ENCODE results near the gene RNF224. TPM values are rescaled to one million over a fixed set of nuclear protein-coding genes. Genes with fewer than 3 reads are reported as not detected.

Gene RNF224
- total and polyA plus RNA-seq, 2 of the 13 experiments (the other 11 are each of a cell fraction or from before 2014, with no cell fraction given), result 0.09 TPM; not detected in 1

- TF ChIP-seq SMAD9 (CRISPR knock-in tag; IDR thresholded peaks at IDR 0.05), result no peak; the same call in 1 of the 2 replicates
- no peak for TF ChIP-seq EHMT2 (IDR thresholded peaks at IDR 0.05; ENCODE audit: borderline replicate concordance, low read depth, low read length)
- TF ChIP-seq RBM39 (IDR thresholded peaks at IDR 0.05; ENCODE audit: low read depth, low read length, poor library complexity, severe bottlenecking), result no peak
- no peak for TF ChIP-seq MAF1 (CRISPR knock-in tag; IDR thresholded peaks at IDR 0.05; ENCODE audit: borderline replicate concordance)
- no peak for TF ChIP-seq ZNF660 (CRISPR knock-in tag; IDR thresholded peaks at IDR 0.05; ENCODE audit: borderline replicate concordance, low read depth)
- TF ChIP-seq GMEB1 (CRISPR knock-in tag; IDR thresholded peaks at IDR 0.05; ENCODE audit: borderline replicate concordance), result no peak
- TF ChIP-seq CBX1 (IDR thresholded peaks at IDR 0.05; ENCODE audit: low read depth), result no peak
- no peak for TF ChIP-seq ZNF335 (CRISPR knock-in tag; IDR thresholded peaks at IDR 0.05)
- TF ChIP-seq ZNF460 (CRISPR knock-in tag; IDR thresholded peaks at IDR 0.05; ENCODE audit: borderline replicate concordance), result no peak
- no peak for TF ChIP-seq ZNF136 (CRISPR knock-in tag; IDR thresholded peaks at IDR 0.05; ENCODE audit: low read depth)
- TF ChIP-seq HOXA5 (CRISPR knock-in tag; IDR thresholded peaks at IDR 0.05), result no peak
- TF ChIP-seq RERE (CRISPR knock-in tag; IDR thresholded peaks at IDR 0.05; ENCODE audit: low read depth), result no peak
- TF ChIP-seq PHF5A (CRISPR knock-in tag; IDR thresholded peaks at IDR 0.05; ENCODE audit: low read depth, unreplicated experiment), result no peak
- TF ChIP-seq SKI (IDR thresholded peaks at IDR 0.05; ENCODE audit: partially characterized antibody), result no peak
- TF ChIP-seq ZNF605 (CRISPR knock-in tag; IDR thresholded peaks at IDR 0.05), result no peak
- TF ChIP-seq HNRNPL (IDR thresholded peaks at IDR 0.05; ENCODE audit: low read depth, low read length), result no peak
- no peak for TF ChIP-seq JUNB (CRISPR knock-in tag; IDR thresholded peaks at IDR 0.05; ENCODE audit: borderline replicate concordance)
- TF ChIP-seq MXD1 (CRISPR knock-in tag; IDR thresholded peaks at IDR 0.05), result peak; percentile 39; the same call in 1 of the 2 replicates
- no peak for TF ChIP-seq ZNF782 (CRISPR knock-in tag; IDR thresholded peaks at IDR 0.05; ENCODE audit: borderline replicate concordance)
- TF ChIP-seq CENPBD1 (CRISPR knock-in tag; IDR thresholded peaks at IDR 0.05; ENCODE audit: borderline replicate concordance, low read depth), result no peak
Observed at GRCh38 chr9:137276473-137277328, 49.4 kb downstream of the RNF224 start (continued).
